Measurements from ENCODE around the gene ATP6V1F. TPM values are rescaled to one million over a fixed set of nuclear protein-coding genes. Genes with fewer than 3 reads are reported as not detected.

Gene ATP6V1F
- total RNA-seq, 1 donor from 2014 or later, result 127 TPM

DNA sequence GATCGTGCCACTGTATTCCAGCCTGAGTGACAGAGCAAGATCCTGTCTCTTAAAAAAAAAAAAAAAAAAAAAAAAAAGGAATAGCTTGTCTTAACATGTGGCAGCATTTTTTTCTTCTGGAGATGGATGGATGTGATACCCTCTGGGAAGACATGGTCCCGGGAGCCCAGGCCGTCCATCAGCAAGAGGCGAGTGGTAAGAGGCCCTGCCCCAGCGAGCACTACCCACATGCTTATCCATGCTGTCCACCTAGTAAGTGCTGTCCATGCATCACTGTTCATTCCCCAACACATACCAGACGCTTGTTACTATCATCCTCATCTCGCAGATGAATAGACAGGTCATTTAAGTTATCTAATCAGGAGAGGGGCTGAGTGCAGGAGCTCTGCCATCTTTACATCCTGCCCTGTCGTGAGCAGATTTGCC, 12.9 kb downstream of the ATP6V1F start:
- Mint-ChIP-seq H3K36me3 (ENCODE audit: low read depth) (no peaks in the 10 kb centered on the region), H3K9me3 (no peaks in the 10 kb centered on the region), H3K27me3 (peaks cover 16% of the 10 kb centered on the region), H3K27ac (no peak overlapping the region), H3K4me3 (no peak overlapping the region), H3K4me1 (peaks cover 7% of the 10 kb centered on the region)
- intact Hi-C loops (cut with micrococcal nuclease), result no loop called here
- no peak for DNase-seq

- Mint-ChIP-seq H3K27me3 (peaks cover 10% of the 10 kb centered on the region), H3K4me3 (no peak overlapping the region), H3K9me3 (no peaks in the 10 kb centered on the region), H3K27ac (no peak overlapping the region), H3K36me3 (ENCODE audit: low read depth) (no peaks in the 10 kb centered on the region), H3K4me1 (peaks cover 7% of the 10 kb centered on the region)
- intact Hi-C loops (cut with micrococcal nuclease), result no loop called here
- DNase-seq, result no peak
These were observed 13.5 kb downstream of the ATP6V1F start for GRCh38 chr7:128876127-128876526.

GRCh38 chr7:128876586-128876977, 13.9 kb downstream of the ATP6V1F start:
- no peak overlapping the region for H3K4me3 Mint-ChIP-seq
- peaks cover 7% of the 10 kb centered on the region for H3K4me1 Mint-ChIP-seq
- peaks cover 6% of the 10 kb centered on the region for H3K27me3 Mint-ChIP-seq
- no peaks in the 10 kb centered on the region for H3K9me3 Mint-ChIP-seq
- H3K27ac Mint-ChIP-seq, result no peak overlapping the region
- no peak for DNase-seq
- intact Hi-C loops (cut with micrococcal nuclease), result no loop called here
- no peaks in the 10 kb centered on the region for H3K36me3 Mint-ChIP-seq (ENCODE audit: low read depth)

- Mint-ChIP-seq H3K27me3 (peaks cover under 1% of the 10 kb centered on the region), H3K36me3 (ENCODE audit: low read depth) (no peaks in the 10 kb centered on the region), H3K9me3 (no peaks in the 10 kb centered on the region), H3K4me3 (no peak overlapping the region), H3K4me1 (peaks cover 7% of the 10 kb centered on the region), H3K27ac (no peak overlapping the region)
- no peak for DNase-seq
- intact Hi-C loops (cut with micrococcal nuclease), result no loop called here
These were observed 14.5 kb downstream of the ATP6V1F start for GRCh38 chr7:128876978-128877755.

DNA sequence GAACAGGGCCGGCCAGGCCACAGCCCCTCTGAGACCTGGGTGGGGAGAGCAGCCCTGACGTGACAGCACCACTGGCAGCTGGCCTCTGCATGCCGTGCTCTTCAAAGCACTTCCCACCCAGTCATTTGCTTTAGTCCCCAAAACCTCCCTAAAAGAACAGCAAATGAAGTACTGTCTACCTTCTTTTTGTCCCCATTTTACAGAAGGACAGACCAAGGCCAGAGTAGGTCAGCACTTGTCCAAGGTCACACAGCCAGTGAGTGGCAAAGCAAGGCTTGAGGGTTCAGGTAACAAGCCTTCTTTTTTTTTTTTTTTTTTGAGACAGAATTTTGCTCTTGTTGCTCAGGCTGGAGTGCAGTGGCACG, 15.1 kb downstream of the ATP6V1F start:
- Mint-ChIP-seq H3K4me3 (no peak overlapping the region), H3K27me3 (no peaks in the 10 kb centered on the region), H3K36me3 (ENCODE audit: low read depth) (no peaks in the 10 kb centered on the region), H3K27ac (no peak overlapping the region), H3K4me1 (peaks cover 7% of the 10 kb centered on the region), H3K9me3 (no peaks in the 10 kb centered on the region)
- intact Hi-C loops (cut with micrococcal nuclease), result no loop called here
- no peak for DNase-seq

DNA sequence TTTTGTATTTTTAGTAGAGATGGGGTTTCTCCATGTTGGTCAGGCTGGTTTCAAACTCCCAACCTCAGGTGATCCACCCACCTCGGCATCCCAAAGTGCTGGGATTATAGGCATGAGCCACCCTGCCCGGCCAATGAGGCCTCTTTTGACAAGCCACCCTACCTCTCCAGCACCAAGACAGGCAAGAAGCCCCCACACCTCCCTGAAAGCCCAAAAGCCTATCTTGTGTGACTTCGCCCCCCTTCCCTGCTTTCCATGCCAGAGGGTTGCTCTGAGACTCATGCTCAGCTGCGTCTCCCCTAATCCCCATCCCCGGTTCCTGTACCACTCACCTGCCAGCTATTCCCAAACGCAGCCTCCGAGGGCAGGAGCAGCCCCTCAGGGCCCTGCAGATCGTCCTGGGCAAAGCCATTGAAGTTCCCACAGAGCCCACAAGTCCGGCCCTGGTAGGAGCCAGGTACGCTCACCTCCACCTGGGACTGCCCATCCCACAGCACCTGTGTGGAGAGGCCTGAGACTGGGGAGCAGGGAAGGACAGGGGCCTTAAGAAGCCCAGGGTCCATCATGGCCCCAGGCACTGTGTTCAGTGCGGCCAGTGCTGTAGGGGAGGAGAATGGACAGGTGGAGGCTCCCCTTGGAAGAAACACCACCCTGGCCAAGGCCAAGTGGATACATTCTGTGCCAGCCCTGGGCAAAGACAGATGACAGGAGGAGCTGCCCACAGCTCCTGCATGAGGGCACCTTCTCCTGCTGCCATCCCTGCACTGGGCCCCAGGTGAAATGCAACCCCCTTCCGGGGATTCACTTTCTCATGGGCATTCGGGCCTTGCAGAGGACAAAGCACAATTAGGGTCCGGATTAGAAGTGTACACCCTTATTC, 15.8 kb downstream of the ATP6V1F start:
- Mint-ChIP-seq H3K27me3 (no peaks in the 10 kb centered on the region), H3K9me3 (no peaks in the 10 kb centered on the region), H3K36me3 (ENCODE audit: low read depth) (no peaks in the 10 kb centered on the region), H3K27ac (no peak overlapping the region), H3K4me3 (no peak overlapping the region), H3K4me1 (peaks cover 7% of the 10 kb centered on the region)
- intact Hi-C loops (cut with micrococcal nuclease), result no loop called here
- DNase-seq, result no peak

- Mint-ChIP-seq H3K27me3 (no peaks in the 10 kb centered on the region), H3K9me3 (no peaks in the 10 kb centered on the region), H3K36me3 (ENCODE audit: low read depth) (no peaks in the 10 kb centered on the region), H3K27ac (peak overlapping the region; percentile 11), H3K4me3 (no peak overlapping the region), H3K4me1 (peaks cover 9% of the 10 kb centered on the region)
- intact Hi-C loops (cut with micrococcal nuclease), result no loop called here
- DNase-seq, result no peak
These were observed 16.8 kb downstream of the ATP6V1F start for GRCh38 chr7:128879461-128879938.

GRCh38 chr7:128879939-128880746, 17.5 kb downstream of the ATP6V1F start:
- H3K4me1 Mint-ChIP-seq, result peaks cover 9% of the 10 kb centered on the region
- no peak for DNase-seq
- no peaks in the 10 kb centered on the region for H3K9me3 Mint-ChIP-seq
- intact Hi-C loops (cut with micrococcal nuclease), result loop anchor here (5.0 kb wide), 2 partner anchors 88 to 403 kb away; partner anchors contain the start of genes CCDC136 and METTL2B
- no peak overlapping the region for H3K27ac Mint-ChIP-seq
- no peaks in the 10 kb centered on the region for H3K27me3 Mint-ChIP-seq
- H3K36me3 Mint-ChIP-seq (ENCODE audit: low read depth), result no peaks in the 10 kb centered on the region
- no peak overlapping the region for H3K4me3 Mint-ChIP-seq

GRCh38 chr7:128880791-128881457, 18.3 kb downstream of the ATP6V1F start:
- Mint-ChIP-seq H3K4me1 (peaks cover 9% of the 10 kb centered on the region), H3K27me3 (peaks cover 1% of the 10 kb centered on the region), H3K9me3 (no peaks in the 10 kb centered on the region), H3K4me3 (no peak overlapping the region), H3K36me3 (ENCODE audit: low read depth) (no peaks in the 10 kb centered on the region), H3K27ac (no peak overlapping the region)
- no peak for DNase-seq
- intact Hi-C loops (cut with micrococcal nuclease), result loop anchor here (5.0 kb wide), 2 partner anchors 89 to 404 kb away; partner anchors contain the start of genes CCDC136 and METTL2B

DNA sequence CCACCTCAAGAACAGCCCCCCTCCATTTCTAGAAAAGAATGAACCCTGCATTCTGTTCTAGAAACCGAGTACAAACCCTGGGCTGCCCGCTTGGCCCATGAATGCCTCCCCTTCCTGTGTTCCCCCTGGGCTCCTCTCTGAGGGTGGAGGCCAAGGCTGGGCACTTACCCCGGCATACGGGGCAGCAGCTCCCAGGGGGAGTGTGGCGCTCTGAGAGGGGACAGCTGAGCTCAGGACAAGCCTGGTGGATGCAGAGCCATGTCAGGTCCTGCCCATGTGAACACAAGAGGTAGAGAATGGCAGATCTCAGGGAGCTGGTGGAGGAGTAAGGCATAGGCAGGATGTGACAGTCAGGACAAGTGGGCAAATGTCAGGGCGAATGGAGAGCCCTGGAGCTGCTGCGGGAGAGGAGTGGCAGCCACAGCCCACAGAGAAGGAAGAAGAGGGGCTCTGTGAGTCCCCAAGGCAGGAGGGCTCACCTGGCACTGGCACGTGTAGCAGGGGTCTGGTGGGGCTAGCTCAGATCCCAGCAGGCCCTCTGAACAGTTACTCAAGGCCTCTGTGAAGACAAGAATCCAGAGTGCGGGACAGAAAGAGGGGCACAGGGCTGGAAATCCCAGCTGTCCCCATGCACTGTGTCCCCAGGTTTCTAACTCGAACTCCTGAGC, 18.9 kb downstream of the ATP6V1F start:
- Mint-ChIP-seq H3K27me3 (peaks cover 1% of the 10 kb centered on the region), H3K9me3 (no peaks in the 10 kb centered on the region), H3K4me3 (no peak overlapping the region), H3K4me1 (peaks cover 9% of the 10 kb centered on the region), H3K36me3 (ENCODE audit: low read depth) (no peaks in the 10 kb centered on the region), H3K27ac (no peak overlapping the region)
- no peak for DNase-seq
- intact Hi-C loops (cut with micrococcal nuclease), result loop anchor here (2.0 to 5.0 kb wide), 4 partner anchors 89 to 404 kb away; partner anchors contain the start of genes CCDC136, GARIN1A and METTL2B

DNA sequence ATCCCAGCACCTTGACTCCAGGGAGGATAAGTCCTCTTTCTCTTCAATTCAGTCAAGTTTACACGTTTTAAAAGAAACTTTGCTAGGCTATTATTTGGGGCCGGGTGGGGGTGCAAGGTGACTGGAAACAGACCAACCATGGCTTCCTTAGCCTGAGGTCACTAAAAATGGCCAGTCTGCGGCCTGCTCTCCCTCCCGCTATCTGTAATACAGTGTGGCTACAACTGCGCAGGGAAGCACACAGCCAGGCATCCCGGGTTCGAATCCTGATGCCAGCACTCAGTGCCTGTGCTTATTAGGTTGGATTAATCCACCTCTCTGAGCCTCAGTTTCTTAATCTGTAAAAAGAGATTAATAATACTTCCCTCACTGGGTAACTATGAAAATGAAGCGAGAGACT, 19.5 kb downstream of the ATP6V1F start:
- H3K4me1 Mint-ChIP-seq, result peaks cover 9% of the 10 kb centered on the region
- no peak overlapping the region for H3K27ac Mint-ChIP-seq
- no peaks in the 10 kb centered on the region for H3K9me3 Mint-ChIP-seq
- DNase-seq, result no peak
- peaks cover 1% of the 10 kb centered on the region for H3K27me3 Mint-ChIP-seq
- H3K4me3 Mint-ChIP-seq, result no peak overlapping the region
- H3K36me3 Mint-ChIP-seq (ENCODE audit: low read depth), result no peaks in the 10 kb centered on the region
- intact Hi-C loops (cut with micrococcal nuclease), result loop anchor here (2.0 to 5.0 kb wide), 4 partner anchors 90 to 405 kb away; partner anchors contain the start of genes CCDC136, GARIN1A and METTL2B

GRCh38 chr7:128883622-128884448, 21.2 kb downstream of the ATP6V1F start:
- intact Hi-C loops (cut with micrococcal nuclease), result loop anchor here (1.0 to 5.0 kb wide), 6 partner anchors 21 to 407 kb away; partner anchors contain the start of genes CCDC136, GARIN1A and METTL2B
- no peak overlapping the region for H3K27ac Mint-ChIP-seq
- H3K27me3 Mint-ChIP-seq, result peaks cover 2% of the 10 kb centered on the region
- no peaks in the 10 kb centered on the region for H3K36me3 Mint-ChIP-seq (ENCODE audit: low read depth)
- H3K4me3 Mint-ChIP-seq, result no peak overlapping the region
- peaks cover 2% of the 10 kb centered on the region for H3K4me1 Mint-ChIP-seq
- no peaks in the 10 kb centered on the region for H3K9me3 Mint-ChIP-seq
- peak; percentile 95 for DNase-seq

Measured in activated CD4-positive, alpha-beta T cell treated with anti-CD3 and anti-CD28 coated beads, Interleukin-2, amount 10 ng/mL, durations not matched to agents 24 days and 14 days (primary cell).